B cell (primary cell): ENCODE data around the gene PLA2G4D.

Experiments used
- CTCF ChIP-seq: fragments of 200-600 bp; IDR thresholded peaks from one replicate; pipeline ENCODE4 v1.8.0; 2022; ENCODE audit warnings: antibody characterized with exemption, mild to moderate bottlenecking
- EZH2 ChIP-seq: IDR thresholded peaks from 2 replicates; pipeline ENCODE4 v1.6.1; 2012; ENCODE audit warnings: borderline replicate concordance, low read depth, mild to moderate bottlenecking, moderate library complexity, low read length; ENCODE audit not compliant: insufficient read depth, poor library complexity, severe bottlenecking

DNA sequence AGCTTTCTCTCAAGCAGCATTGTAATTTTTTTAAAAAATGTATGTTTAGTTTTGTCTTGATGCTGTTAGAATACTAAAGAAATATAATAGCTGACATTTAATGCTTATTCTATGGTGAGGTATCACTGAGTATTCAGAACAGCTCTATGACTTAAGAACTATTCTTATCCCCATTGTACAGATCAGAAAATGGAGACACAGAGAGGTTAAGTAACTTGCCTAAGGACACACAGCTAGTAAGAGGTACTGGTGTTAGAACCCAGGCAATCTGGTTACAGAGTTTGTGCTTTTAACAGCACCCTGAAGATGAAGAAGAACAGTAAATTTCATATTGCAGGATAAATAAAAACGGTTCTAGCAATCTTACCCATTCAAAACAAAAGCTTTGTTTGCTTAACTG lies 15.5 kb downstream of the PLA2G4D start:
- TF ChIP-seq CTCF (no peak), EZH2 (no peak)
